Raji (cell line): ENCODE data around the gene TMEM117.

Experiments
- POLR2A ChIP-seq: IDR thresholded peaks from 2 replicates; pipeline ENCODE4 v1.6.1; 2011; ENCODE audit warnings: low read depth, low read length, control low read depth; ENCODE audit not compliant: insufficient read depth

The TMEM117 gene

GRCh38 chr12:44405297-44405696, 569.4 kb downstream of the TMEM117 start:
- no peak for TF ChIP-seq POLR2A

GRCh38 chr12:44422559-44422958, 586.7 kb downstream of the TMEM117 start:
- no peak for TF ChIP-seq POLR2A

GRCh38 chr12:44428825-44429224, 592.9 kb downstream of the TMEM117 start:
- TF ChIP-seq POLR2A, result no peak

GRCh38 chr12:44431647-44432343, 595.9 kb downstream of the TMEM117 start:
- TF ChIP-seq POLR2A, result no peak

- TF ChIP-seq POLR2A, result no peak
These were observed 597.8 kb downstream of the TMEM117 start for GRCh38 chr12:44433659-44434058.

GRCh38 chr12:44436756-44437155, 600.9 kb downstream of the TMEM117 start:
- no peak for TF ChIP-seq POLR2A
